ENCODE results near the gene CARS1. TPM values are rescaled to one million over a fixed set of nuclear protein-coding genes. Genes with fewer than 3 reads are reported as not detected.

The CARS1 gene
- polyA plus RNA-seq, 1 of the 3 experiments (the other 2 are of a cell fraction) = 52.1 TPM

- ChIA-PET CTCF (interaction anchor here (0.8 to 23.7 kb wide), 5 partner anchors 22 to 93 kb away, joined by 3 to 403 read pairs (median 3); no protein-coding TSS in a partner anchor), POLR2A (no interaction called here)
- Histone ChIP-seq H3K9me3 (no peaks in the 10 kb centered on the region), H3K4me2 (peak overlapping the region; percentile 44; the same call in 1 of the 2 replicates), H3K4me3 (ENCODE audit: low read depth in 2 of 2, low read length in 1 of 2) (no peak overlapping the region), H3K27ac (ENCODE audit: low read depth in 2 of 2, low read length in 1 of 2) (peak overlapping the region; percentile 35 to 36; a peak in 2 of 4 replicates), H3K79me2 (ENCODE audit: insufficient read depth) (peaks cover 75% of the 10 kb centered on the region), H3K27me3 (ENCODE audit: insufficient read depth) (no peaks in the 10 kb centered on the region), H3F3A (replicated peaks; ENCODE audit: insufficient read depth) (peaks cover 7% of the 10 kb centered on the region), H3K9me2 (no peaks in the 10 kb centered on the region), H3K36me3 (replicated peaks in 1 of 2; ENCODE audit: control insufficient read depth in 1 of 2, insufficient read depth in 2 of 2, low read length in 1 of 2) (peaks cover 19 to 61% of the 10 kb centered on the region in 2 experiments), H4K20me1 (ENCODE audit: insufficient read depth) (peaks cover 78% of the 10 kb centered on the region), H3K4me1 (ENCODE audit: control insufficient read depth in 1 of 2, insufficient read depth in 2 of 2, low read depth in 1 of 2, low read length in 1 of 2) (peaks cover 7 to 20% of the 10 kb centered on the region in 2 experiments; a peak in 3 of 4 replicates), H2AFZ (ENCODE audit: low read depth) (no peak overlapping the region), H3K9ac (no peak overlapping the region)
- TF ChIP-seq, protein P1, sequence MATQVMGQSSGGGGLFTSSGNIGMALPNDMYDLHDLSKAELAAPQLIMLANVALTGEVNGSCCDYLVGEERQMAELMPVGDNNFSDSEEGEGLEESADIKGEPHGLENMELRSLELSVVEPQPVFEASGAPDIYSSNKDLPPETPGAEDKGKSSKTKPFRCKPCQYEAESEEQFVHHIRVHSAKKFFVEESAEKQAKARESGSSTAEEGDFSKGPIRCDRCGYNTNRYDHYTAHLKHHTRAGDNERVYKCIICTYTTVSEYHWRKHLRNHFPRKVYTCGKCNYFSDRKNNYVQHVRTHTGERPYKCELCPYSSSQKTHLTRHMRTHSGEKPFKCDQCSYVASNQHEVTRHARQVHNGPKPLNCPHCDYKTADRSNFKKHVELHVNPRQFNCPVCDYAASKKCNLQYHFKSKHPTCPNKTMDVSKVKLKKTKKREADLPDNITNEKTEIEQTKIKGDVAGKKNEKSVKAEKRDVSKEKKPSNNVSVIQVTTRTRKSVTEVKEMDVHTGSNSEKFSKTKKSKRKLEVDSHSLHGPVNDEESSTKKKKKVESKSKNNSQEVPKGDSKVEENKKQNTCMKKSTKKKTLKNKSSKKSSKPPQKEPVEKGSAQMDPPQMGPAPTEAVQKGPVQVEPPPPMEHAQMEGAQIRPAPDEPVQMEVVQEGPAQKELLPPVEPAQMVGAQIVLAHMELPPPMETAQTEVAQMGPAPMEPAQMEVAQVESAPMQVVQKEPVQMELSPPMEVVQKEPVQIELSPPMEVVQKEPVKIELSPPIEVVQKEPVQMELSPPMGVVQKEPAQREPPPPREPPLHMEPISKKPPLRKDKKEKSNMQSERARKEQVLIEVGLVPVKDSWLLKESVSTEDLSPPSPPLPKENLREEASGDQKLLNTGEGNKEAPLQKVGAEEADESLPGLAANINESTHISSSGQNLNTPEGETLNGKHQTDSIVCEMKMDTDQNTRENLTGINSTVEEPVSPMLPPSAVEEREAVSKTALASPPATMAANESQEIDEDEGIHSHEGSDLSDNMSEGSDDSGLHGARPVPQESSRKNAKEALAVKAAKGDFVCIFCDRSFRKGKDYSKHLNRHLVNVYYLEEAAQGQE (IDR thresholded peaks at IDR 0.05; ENCODE audit: low read depth, low read length) = no peak
- TF ChIP-seq ELF1 (IDR thresholded peaks at IDR 0.05) (no peak), TEAD4 (IDR thresholded peaks at IDR 0.05; ENCODE audit: borderline replicate concordance, insufficient read depth) (no peak), CHD2 (IDR thresholded peaks at IDR 0.05; ENCODE audit: low read length, partially characterized antibody) (no peak), CTCF (IDR thresholded peaks at IDR 0.05) (no peak), NFIC (IDR thresholded peaks at IDR 0.05; ENCODE audit: borderline replicate concordance) (peak; percentile 20; the same call in 1 of the 2 replicates), EZH2phosphoT487 (IDR thresholded peaks at IDR 0.05; ENCODE audit: borderline replicate concordance, low read depth) (no peak), GABPA (IDR thresholded peaks at IDR 0.05; ENCODE audit: low read depth) (no peak), ZBTB33 (IDR thresholded peaks at IDR 0.05; ENCODE audit: borderline replicate concordance, low read depth) (no peak), YY1 (IDR thresholded peaks at IDR 0.05; ENCODE audit: low read depth) (no peak), JUND (IDR thresholded peaks at IDR 0.05) (no peak), IRF3 (IDR thresholded peaks at IDR 0.05; ENCODE audit: low read depth, low read length) (no peak), MXI1 (IDR thresholded peaks at IDR 0.05; ENCODE audit: low read depth, low read length) (no peak), GATA2 (CRISPR knock-in tag; IDR thresholded peaks at IDR 0.05) (no peak), TCF12 (IDR thresholded peaks at IDR 0.05) (peak; percentile 30; the same call in 1 of the 2 replicates), SMC3 (IDR thresholded peaks at IDR 0.05; ENCODE audit: low read depth, low read length) (no peak), RCOR1 (IDR thresholded peaks at IDR 0.05; ENCODE audit: low read length) (no peak), MEF2A (IDR thresholded peaks at IDR 0.05; ENCODE audit: borderline replicate concordance, low read depth) (no peak)
- 60% methylated on average over 11 of the region's 16 CpGs for WGBS (ENCODE audit: low lambda C conversion rate)
- DNase-seq = no peak
Measured at GRCh38 chr11:3043315-3043871, 13.8 kb downstream of the CARS1 start.
